Astrocyte of the cerebellum (primary cell): ENCODE measurements around the gene GRPEL2.
A peak's percentile ranks its signal among the peaks of the same experiment; 100 is the strongest.

ENCODE experiments used
- DNase-seq: peaks from one replicate; pipeline ENCODE4 v3.0.0-alpha.2; 2011; ENCODE audit warnings: low read depth
- H3K4me3 ChIP-seq: 2 replicates; pipeline ENCODE4 v1.5.1; 2011; ENCODE audit warnings: mild to moderate bottlenecking, low read depth, low read length, moderate library complexity
- CTCF ChIP-seq: IDR thresholded peaks from 2 replicates; pipeline ENCODE4 v1.5.1; 2012; ENCODE audit warnings: low read length, low read depth, moderate library complexity, mild to moderate bottlenecking; ENCODE audit errors: missing control alignments
- in situ Hi-C: cut with HindIII; loops from 2 replicates; pipeline ENCODE4 v1.10.0; 2017; ENCODE audit warnings: low sequenced_read_pairs

The GRPEL2 gene

GRCh38 chr5:149338364-149338763 is 6.9 kb upstream of the GRPEL2 start:
- in situ Hi-C loops: no loop called here

GRCh38 chr5:149340920-149341319 is 4.4 kb upstream of the GRPEL2 start:
- H3K4me3 ChIP-seq: no peak overlapping the region
- no peak for TF ChIP-seq CTCF
- in situ Hi-C loops: no loop called here
- no peak for DNase-seq

More at GRCh38 chr5:149338364-149338763, 6.9 kb upstream of the GRPEL2 start:
- no peak for DNase-seq
- no peak overlapping the region for H3K4me3 ChIP-seq
- TF ChIP-seq CTCF: no peak

GRCh38 chr5:149341876-149342275 is 3.4 kb upstream of the GRPEL2 start:
- no peak for TF ChIP-seq CTCF
- DNase-seq: no peak
- in situ Hi-C loops: no loop called here
- no peak overlapping the region for H3K4me3 ChIP-seq

DNA sequence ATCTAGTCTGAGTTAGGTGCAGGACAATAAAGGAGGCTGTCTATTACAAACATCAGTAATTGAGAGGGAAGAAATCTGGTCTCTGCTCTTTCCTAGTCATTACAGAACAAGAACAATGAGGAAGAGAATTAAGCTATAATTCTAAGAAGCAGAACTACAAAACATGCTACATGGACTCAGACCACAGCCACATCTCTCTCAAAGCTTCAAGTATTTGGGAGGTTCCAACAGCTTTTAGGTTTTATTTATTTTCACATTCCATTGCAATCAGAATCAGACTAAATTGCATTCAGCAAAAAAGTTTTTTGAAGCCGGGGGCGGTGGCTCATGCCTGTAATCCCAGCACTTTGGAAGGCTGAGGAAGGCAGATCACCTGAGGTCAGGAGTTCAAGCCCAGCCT is 1.1 kb upstream of the GRPEL2 start:
- DNase-seq: no peak
- no peak overlapping the region for H3K4me3 ChIP-seq
- in situ Hi-C loops: no loop called here
- no peak for TF ChIP-seq CTCF

GRCh38 chr5:149345892-149346222 is 558 bp downstream of the GRPEL2 start:
- TF ChIP-seq CTCF: no peak
- in situ Hi-C loops: no loop called here
- no peak for DNase-seq
- H3K4me3 ChIP-seq: peak overlapping the region; percentile 97

DNA sequence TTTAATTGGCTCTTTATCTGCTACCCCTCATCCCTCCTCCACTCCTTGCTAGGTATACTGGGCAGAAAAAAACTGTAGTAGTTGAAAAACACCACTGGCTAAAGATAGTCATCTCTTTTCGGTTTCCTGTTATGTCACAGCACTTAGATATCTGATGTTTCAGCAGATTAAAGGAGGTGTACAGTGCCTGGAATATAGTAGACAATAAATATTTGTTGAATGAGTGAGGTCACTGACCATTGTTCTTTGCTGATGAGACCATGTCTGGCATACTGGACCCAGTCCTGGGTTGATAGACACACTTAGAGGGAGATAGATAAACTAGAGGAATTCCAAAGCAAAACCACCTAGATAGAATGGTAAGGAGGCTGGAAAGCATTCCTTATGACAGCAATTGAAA is 3.2 kb downstream of the GRPEL2 start:
- no peak for DNase-seq
- in situ Hi-C loops: no loop called here
- TF ChIP-seq CTCF: no peak
- no peak overlapping the region for H3K4me3 ChIP-seq

- no peak for DNase-seq
- no peak overlapping the region for H3K4me3 ChIP-seq
- TF ChIP-seq CTCF: no peak
- in situ Hi-C loops: no loop called here
Measured at GRCh38 chr5:149349382-149349781, 4.1 kb downstream of the GRPEL2 start.
